ENCODE results near the gene CDCA4. TPM values are rescaled to one million over a fixed set of nuclear protein-coding genes. Genes with fewer than 3 reads are reported as not detected.
A peak's percentile ranks its signal among the peaks of the same experiment; 100 is the strongest.

Gene CDCA4
- total RNA-seq, 2 donors from 2014 or later, result 49.2 to 58.6 TPM

- H3K36me3 Mint-ChIP-seq (ENCODE audit: low read depth), result no peaks in the 10 kb centered on the region
- no peaks in the 10 kb centered on the region for H3K27me3 Mint-ChIP-seq
- peak overlapping the region; percentile 71 for H3K4me3 Mint-ChIP-seq
- H3K27ac Mint-ChIP-seq, result peak overlapping the region; percentile 59
- no peaks in the 10 kb centered on the region for H3K9me3 Mint-ChIP-seq
- ATAC-seq (replicated peaks), result no peak
- peaks cover 4% of the 10 kb centered on the region for H3K4me1 Mint-ChIP-seq
These were observed 36.6 kb downstream of the CDCA4 start for GRCh38 chr14:104984056-104984894.

GRCh38 chr14:104983231-104983721 lies 37.6 kb downstream of the CDCA4 start:
- ATAC-seq (replicated peaks), result no peak

GRCh38 chr14:104982548-104983230 lies 38.2 kb downstream of the CDCA4 start:
- ATAC-seq (replicated peaks), result no peak
- no peak overlapping the region for H3K4me3 Mint-ChIP-seq
- no peaks in the 10 kb centered on the region for H3K36me3 Mint-ChIP-seq (ENCODE audit: low read depth)
- H3K9me3 Mint-ChIP-seq, result no peaks in the 10 kb centered on the region
- H3K4me1 Mint-ChIP-seq, result peaks cover 4% of the 10 kb centered on the region
- H3K27ac Mint-ChIP-seq, result no peak overlapping the region
- H3K27me3 Mint-ChIP-seq, result peaks cover 4% of the 10 kb centered on the region

More at GRCh38 chr14:104983231-104983721, 37.6 kb downstream of the CDCA4 start:
- Mint-ChIP-seq H3K27me3 (peaks cover 4% of the 10 kb centered on the region), H3K4me3 (no peak overlapping the region), H3K4me1 (peaks cover 4% of the 10 kb centered on the region), H3K9me3 (no peaks in the 10 kb centered on the region), H3K27ac (peak overlapping the region; percentile 59), H3K36me3 (ENCODE audit: low read depth) (no peaks in the 10 kb centered on the region)

- Mint-ChIP-seq H3K36me3 (ENCODE audit: low read depth) (no peaks in the 10 kb centered on the region), H3K27ac (no peak overlapping the region), H3K4me1 (no peaks in the 10 kb centered on the region), H3K9me3 (no peaks in the 10 kb centered on the region), H3K4me3 (no peak overlapping the region), H3K27me3 (peaks cover 10% of the 10 kb centered on the region)
- ATAC-seq (replicated peaks), result no peak
These were observed 39.0 kb downstream of the CDCA4 start for GRCh38 chr14:104981699-104982541.

- Mint-ChIP-seq H3K4me1 (peaks cover 5% of the 10 kb centered on the region), H3K36me3 (ENCODE audit: low read depth) (no peaks in the 10 kb centered on the region), H3K27ac (no peak overlapping the region), H3K4me3 (no peak overlapping the region), H3K27me3 (peaks cover 13% of the 10 kb centered on the region), H3K9me3 (no peaks in the 10 kb centered on the region)
- no peak for ATAC-seq (replicated peaks)
These were observed 40.0 kb downstream of the CDCA4 start for GRCh38 chr14:104980611-104981531.

- no peak for ATAC-seq (replicated peaks)
- Mint-ChIP-seq H3K4me3 (no peak overlapping the region), H3K9me3 (no peaks in the 10 kb centered on the region)
These were observed 40.9 kb downstream of the CDCA4 start for GRCh38 chr14:104979758-104980610.

GRCh38 chr14:104978746-104979691 lies 41.9 kb downstream of the CDCA4 start:
- peak overlapping the region; percentile 0 for H3K4me3 Mint-ChIP-seq
- no peak overlapping the region for H3K27ac Mint-ChIP-seq

More at GRCh38 chr14:104979758-104980610, 40.9 kb downstream of the CDCA4 start:
- H3K27me3 Mint-ChIP-seq, result peaks cover 13% of the 10 kb centered on the region
- H3K27ac Mint-ChIP-seq, result no peak overlapping the region
- peaks cover 5% of the 10 kb centered on the region for H3K4me1 Mint-ChIP-seq
- H3K36me3 Mint-ChIP-seq (ENCODE audit: low read depth), result no peaks in the 10 kb centered on the region

GRCh38 chr14:104977681-104978653 lies 42.9 kb downstream of the CDCA4 start, which contains the start of gene AHNAK2:
AHNAK2 (minus strand) TSS chr14:104978374; CDS start chr14:104978237, 137 bp downstream.
- peak within 1 kb of the TSS; percentile 60 for H3K4me3 Mint-ChIP-seq
- H3K36me3 Mint-ChIP-seq (ENCODE audit: low read depth), result no peaks in the 10 kb centered on the region
- peaks cover 13% of the 10 kb centered on the region for H3K27me3 Mint-ChIP-seq
- peak; percentile 84 for ATAC-seq (replicated peaks)
- H3K27ac Mint-ChIP-seq, result no peak within 1 kb of the TSS
- no peaks in the 10 kb centered on the region for H3K9me3 Mint-ChIP-seq
- H3K4me1 Mint-ChIP-seq, result peaks cover 5% of the 10 kb centered on the region

More at GRCh38 chr14:104978746-104979691, 41.9 kb downstream of the CDCA4 start:
- Mint-ChIP-seq H3K36me3 (ENCODE audit: low read depth) (no peaks in the 10 kb centered on the region), H3K4me1 (peaks cover 5% of the 10 kb centered on the region), H3K27me3 (peaks cover 13% of the 10 kb centered on the region), H3K9me3 (no peaks in the 10 kb centered on the region)
- ATAC-seq (replicated peaks), result no peak

GRCh38 chr14:104977008-104977680 lies 43.7 kb downstream of the CDCA4 start:
- peaks cover 13% of the 10 kb centered on the region for H3K27me3 Mint-ChIP-seq
- peak overlapping the region; percentile 60 for H3K4me3 Mint-ChIP-seq
- H3K9me3 Mint-ChIP-seq, result no peaks in the 10 kb centered on the region
- no peaks in the 10 kb centered on the region for H3K36me3 Mint-ChIP-seq (ENCODE audit: low read depth)
- no peak overlapping the region for H3K27ac Mint-ChIP-seq
- peaks cover 5% of the 10 kb centered on the region for H3K4me1 Mint-ChIP-seq
- ATAC-seq (replicated peaks), result no peak

- Mint-ChIP-seq H3K4me1 (peaks cover 5% of the 10 kb centered on the region), H3K9me3 (no peaks in the 10 kb centered on the region), H3K4me3 (peak overlapping the region; percentile 21), H3K27ac (no peak overlapping the region), H3K36me3 (ENCODE audit: low read depth) (no peaks in the 10 kb centered on the region), H3K27me3 (peaks cover 13% of the 10 kb centered on the region)
- peak; percentile 85 for ATAC-seq (replicated peaks)
These were observed 44.5 kb downstream of the CDCA4 start for GRCh38 chr14:104976198-104977007.

Data from activated T-helper 17 cell treated with anti-CD3 and anti-CD28 coated beads, Interleukin-2, amount 50 U/mL, for 72 hours (primary cell).